Activated naive CD8-positive, alpha-beta T cell treated with anti-CD3 and anti-CD28 coated beads, Interleukin-2, amount 10 ng/mL, durations not matched to agents 7 days and 5 days (primary cell): ENCODE measurements around the gene TNN. TPM values are rescaled to one million over a fixed set of nuclear protein-coding genes. Genes with fewer than 3 reads are reported as not detected.

Source experiments
- ATAC-seq: fragments of 150-1000 bp; cut with Tn5 transposase; one replicate; pipeline ENCODE4 v1.10.0; 2021; ENCODE audit warnings: low read depth, moderate library complexity
- POLR2A ChIA-PET: fragments of 350-600 bp; sonication (Branson Sonifier 250); formaldehyde crosslinking; loops from one replicate; lab custom pipeline; 2021; ENCODE audit warnings: antibody characterized with exemption; lab: Charles Lee
- DNase-seq: peaks from one replicate; pipeline ENCODE4 v3.0.0; 2021
- H3K27ac Mint-ChIP-seq: one replicate; pipeline ENCODE4 v1.8.0; 2022; ENCODE audit warnings: mild to moderate bottlenecking, mixed read lengths
- H3K27me3 Mint-ChIP-seq: one replicate; pipeline ENCODE4 v1.8.0; 2022; ENCODE audit warnings: mild to moderate bottlenecking, moderate library complexity, mixed read lengths
- H3K36me3 Mint-ChIP-seq: one replicate; pipeline ENCODE4 v1.8.0; 2021; ENCODE audit warnings: mild to moderate bottlenecking, mixed read lengths
- H3K4me1 Mint-ChIP-seq: one replicate; pipeline ENCODE4 v1.8.0; 2021; ENCODE audit warnings: mixed read lengths
- H3K4me3 Mint-ChIP-seq: one replicate; pipeline ENCODE4 v1.8.0; 2022; ENCODE audit warnings: mild to moderate bottlenecking, moderate library complexity, mixed read lengths
- H3K9me3 Mint-ChIP-seq: one replicate; pipeline ENCODE4 v1.8.0; 2021; ENCODE audit warnings: mixed read lengths
- total RNA-seq, 2 experiments: library from RNA; stranded (reverse); gene quantifications; one replicate each; pipeline ENCODE4 v1.2.3, GENCODE V29; 2021

Gene TNN
- total RNA-seq, 2 experiments from 2014 or later, result not detected

DNA sequence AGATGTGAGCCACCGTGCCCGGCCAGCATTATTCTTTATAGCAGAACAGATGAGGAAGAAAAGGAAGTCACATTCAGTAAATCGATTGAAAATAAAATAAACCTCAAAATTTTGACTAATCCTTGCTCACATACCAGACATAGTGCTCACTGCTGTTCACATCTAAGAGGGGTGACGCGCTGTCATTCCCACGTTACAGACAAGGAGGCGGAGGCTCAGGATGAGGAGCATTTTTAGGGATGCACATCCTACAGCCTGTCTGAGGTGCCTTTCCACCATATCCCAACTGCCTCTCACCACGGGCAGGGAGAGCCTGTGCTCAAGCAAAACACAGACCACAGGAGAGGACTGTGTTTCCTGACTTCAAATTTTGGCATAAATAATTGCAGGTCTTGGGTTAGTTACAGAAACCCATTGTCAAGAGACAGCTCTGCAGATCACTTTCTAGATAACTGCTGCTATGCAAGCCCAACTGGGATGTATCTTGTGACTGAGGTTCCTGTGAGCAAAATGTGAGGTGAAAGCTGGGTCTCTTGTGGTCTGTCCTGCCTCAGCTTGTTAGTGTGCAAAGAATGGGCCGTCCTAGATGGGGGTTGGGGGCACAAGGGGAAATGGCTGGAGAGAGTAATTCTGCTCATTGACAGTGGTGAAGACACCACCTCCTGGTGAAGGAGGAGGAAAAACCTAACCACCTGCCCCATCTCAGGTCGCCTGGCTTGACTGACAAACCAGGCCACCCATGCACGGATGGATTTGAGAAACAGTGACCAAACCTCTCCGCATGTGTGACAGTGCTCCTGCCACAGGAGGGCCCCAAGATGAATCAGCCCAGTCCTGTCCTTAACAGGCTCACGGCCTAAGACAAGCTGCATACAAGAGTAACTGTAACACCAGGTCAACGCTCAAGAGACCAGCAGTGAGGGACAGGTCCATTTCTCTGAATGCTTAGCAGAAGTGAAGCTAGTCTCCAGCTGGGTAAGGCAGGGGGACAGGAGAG lies 8.2 kb downstream of the TNN start:
- ATAC-seq, result no peak
- no peak for DNase-seq

DNA sequence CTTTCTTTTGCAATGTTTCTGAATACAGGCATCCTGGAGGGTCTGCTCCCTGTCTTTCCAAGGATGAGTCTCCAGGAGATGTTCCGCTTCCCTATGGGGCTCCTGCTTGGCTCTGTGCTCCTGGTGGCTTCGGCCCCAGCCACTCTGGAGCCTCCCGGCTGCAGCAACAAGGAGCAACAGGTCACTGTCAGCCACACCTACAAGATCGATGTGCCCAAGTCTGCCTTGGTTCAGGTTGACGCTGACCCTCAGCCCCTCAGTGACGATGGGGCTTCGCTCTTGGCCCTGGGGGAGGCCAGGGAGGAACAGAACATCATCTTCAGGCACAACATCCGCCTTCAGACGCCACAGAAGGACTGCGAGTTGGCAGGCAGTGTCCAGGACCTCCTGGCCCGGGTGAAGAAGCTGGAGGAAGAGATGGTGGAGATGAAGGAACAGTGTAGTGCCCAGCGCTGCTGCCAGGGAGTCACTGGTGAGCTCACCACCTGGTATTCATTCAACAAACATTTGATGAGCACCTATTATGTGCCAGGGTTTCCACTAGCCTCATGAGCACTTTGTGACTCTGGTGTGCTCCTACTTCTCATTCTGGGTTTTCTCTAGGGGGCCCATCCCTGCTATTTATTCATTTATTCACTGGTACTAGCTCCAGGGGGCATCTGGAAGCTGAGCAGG lies 9.9 kb downstream of the TNN start:
- Mint-ChIP-seq H3K27ac (no peak overlapping the region), H3K36me3 (no peaks in the 10 kb centered on the region), H3K9me3 (no peaks in the 10 kb centered on the region), H3K27me3 (peaks cover 7% of the 10 kb centered on the region), H3K4me1 (peaks cover 5% of the 10 kb centered on the region), H3K4me3 (no peak overlapping the region)
- DNase-seq (no peak), ATAC-seq (no peak)
- POLR2A ChIA-PET, result interaction anchor here (0.6 kb wide), 1 partner anchor 779 kb away, joined by 3 read pairs; no protein-coding TSS in a partner anchor

More for the DNA sequence above, 8.2 kb downstream of the TNN start:
- no peaks in the 10 kb centered on the region for H3K9me3 Mint-ChIP-seq
- no peak overlapping the region for H3K4me3 Mint-ChIP-seq
- POLR2A ChIA-PET, result no interaction called here
- H3K27ac Mint-ChIP-seq, result no peak overlapping the region
- peaks cover 4% of the 10 kb centered on the region for H3K27me3 Mint-ChIP-seq
- no peaks in the 10 kb centered on the region for H3K36me3 Mint-ChIP-seq
- H3K4me1 Mint-ChIP-seq, result peaks cover 13% of the 10 kb centered on the region

DNA sequence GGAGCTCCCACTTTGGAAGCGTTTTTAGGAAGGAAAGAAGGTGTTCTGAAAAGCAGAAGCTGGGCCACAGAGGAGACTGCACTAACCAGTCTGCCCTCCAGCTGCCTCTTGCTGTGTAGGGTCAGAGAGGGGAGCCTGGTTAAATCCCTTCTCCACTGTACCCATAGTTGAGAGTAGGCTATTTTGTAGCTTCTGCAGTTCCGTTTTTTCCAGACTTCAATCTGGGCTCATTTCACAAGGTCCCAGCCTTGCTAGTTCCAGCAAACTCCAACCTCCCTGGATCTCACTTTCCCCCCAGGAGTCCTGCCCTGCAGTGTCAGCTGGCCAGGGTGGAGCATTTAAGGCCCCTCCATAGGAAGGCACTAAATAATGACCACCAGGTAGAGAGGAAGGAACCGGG lies 11.0 kb downstream of the TNN start:
- Mint-ChIP-seq H3K27me3 (peaks cover 7% of the 10 kb centered on the region), H3K27ac (no peak overlapping the region), H3K4me3 (no peak overlapping the region), H3K9me3 (no peaks in the 10 kb centered on the region), H3K4me1 (peaks cover 4% of the 10 kb centered on the region), H3K36me3 (no peaks in the 10 kb centered on the region)
- POLR2A ChIA-PET, result no interaction called here
- DNase-seq (no peak), ATAC-seq (no peak)

DNA sequence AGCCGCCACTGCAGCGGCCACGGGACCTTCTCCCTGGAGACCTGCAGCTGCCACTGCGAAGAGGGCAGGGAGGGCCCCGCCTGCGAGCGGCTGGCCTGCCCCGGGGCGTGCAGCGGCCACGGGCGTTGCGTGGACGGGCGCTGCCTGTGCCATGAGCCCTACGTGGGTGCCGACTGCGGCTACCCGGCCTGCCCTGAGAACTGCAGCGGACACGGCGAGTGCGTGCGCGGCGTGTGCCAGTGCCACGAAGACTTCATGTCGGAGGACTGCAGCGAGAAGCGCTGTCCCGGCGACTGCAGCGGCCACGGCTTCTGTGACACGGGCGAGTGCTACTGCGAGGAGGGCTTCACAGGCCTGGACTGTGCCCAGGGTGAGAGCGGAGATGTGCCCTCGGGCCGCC lies 11.7 kb downstream of the TNN start:
- no peaks in the 10 kb centered on the region for H3K9me3 Mint-ChIP-seq
- H3K36me3 Mint-ChIP-seq, result no peaks in the 10 kb centered on the region
- H3K4me3 Mint-ChIP-seq, result no peak overlapping the region
- POLR2A ChIA-PET, result no interaction called here
- ATAC-seq (no peak), DNase-seq (no peak)
- H3K4me1 Mint-ChIP-seq, result peaks cover 4% of the 10 kb centered on the region
- no peak overlapping the region for H3K27ac Mint-ChIP-seq
- peaks cover 7% of the 10 kb centered on the region for H3K27me3 Mint-ChIP-seq

DNA sequence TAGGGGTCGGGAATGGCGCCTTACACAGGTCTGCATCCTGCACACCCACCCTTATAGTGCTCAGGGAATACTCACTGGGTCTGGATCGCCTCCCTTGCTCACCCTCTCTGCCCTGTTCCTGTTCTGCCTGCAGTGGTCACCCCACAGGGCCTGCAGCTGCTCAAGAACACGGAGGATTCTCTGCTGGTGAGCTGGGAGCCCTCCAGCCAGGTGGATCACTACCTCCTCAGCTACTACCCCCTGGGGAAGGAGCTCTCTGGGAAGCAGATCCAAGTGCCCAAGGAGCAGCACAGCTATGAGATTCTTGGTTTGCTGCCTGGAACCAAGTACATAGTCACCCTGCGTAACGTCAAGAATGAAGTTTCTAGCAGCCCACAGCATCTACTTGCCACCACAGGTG lies 12.4 kb downstream of the TNN start:
- peaks cover 4% of the 10 kb centered on the region for H3K4me1 Mint-ChIP-seq
- H3K36me3 Mint-ChIP-seq, result no peaks in the 10 kb centered on the region
- no peak for DNase-seq
- peaks cover 4% of the 10 kb centered on the region for H3K27me3 Mint-ChIP-seq
- no peak overlapping the region for H3K4me3 Mint-ChIP-seq
- no peak overlapping the region for H3K27ac Mint-ChIP-seq
- POLR2A ChIA-PET, result no interaction called here
- ATAC-seq, result no peak
- H3K9me3 Mint-ChIP-seq, result no peaks in the 10 kb centered on the region

DNA sequence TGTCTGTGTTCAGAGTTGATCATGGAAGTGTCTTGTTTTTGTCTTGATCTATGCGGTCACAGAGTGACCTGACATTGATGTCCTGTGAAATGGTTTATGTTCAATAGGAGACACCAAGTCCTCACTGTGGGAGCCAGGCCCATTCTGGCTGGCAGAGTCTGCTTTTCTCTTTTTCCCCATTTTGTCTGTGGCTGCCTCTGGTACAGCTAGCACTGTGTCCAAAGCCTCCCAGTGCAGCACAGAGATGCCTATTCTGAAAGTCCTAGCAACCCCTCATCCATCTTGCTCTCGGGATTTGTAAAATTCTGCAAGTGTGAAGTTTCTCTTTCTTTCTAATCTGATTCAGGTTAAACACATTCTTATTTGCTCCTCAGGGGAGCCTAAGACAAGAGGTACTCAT lies 14.3 kb downstream of the TNN start:
- H3K36me3 Mint-ChIP-seq, result no peaks in the 10 kb centered on the region
- POLR2A ChIA-PET, result no interaction called here
- peaks cover 11% of the 10 kb centered on the region for H3K27me3 Mint-ChIP-seq
- DNase-seq (no peak), ATAC-seq (no peak)
- H3K4me3 Mint-ChIP-seq, result no peak overlapping the region
- H3K4me1 Mint-ChIP-seq, result no peaks in the 10 kb centered on the region
- no peaks in the 10 kb centered on the region for H3K9me3 Mint-ChIP-seq
- H3K27ac Mint-ChIP-seq, result no peak overlapping the region

DNA sequence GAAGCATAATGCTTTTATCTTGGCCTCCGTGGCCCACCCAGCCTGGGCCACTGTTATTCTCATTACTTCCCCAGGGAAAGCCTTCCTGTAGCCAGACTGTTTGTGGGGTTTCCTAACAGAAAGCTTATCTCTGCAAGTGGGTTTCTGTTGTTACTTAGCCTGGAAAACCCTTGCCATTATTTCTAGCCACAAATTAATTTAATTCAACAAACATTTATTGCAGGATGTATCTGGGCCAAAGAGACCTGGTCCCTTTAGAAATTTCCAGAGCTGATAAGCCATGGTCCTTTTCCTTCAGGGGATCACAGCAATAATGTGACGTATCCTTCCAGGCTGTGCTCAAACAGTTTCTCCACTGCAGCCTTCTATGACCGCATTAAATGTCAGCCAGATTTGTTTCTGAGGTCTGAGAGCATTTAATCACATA lies 20.9 kb downstream of the TNN start:
- Mint-ChIP-seq H3K36me3 (no peaks in the 10 kb centered on the region), H3K27ac (no peak overlapping the region), H3K4me3 (no peak overlapping the region), H3K4me1 (no peaks in the 10 kb centered on the region), H3K27me3 (peaks cover 7% of the 10 kb centered on the region), H3K9me3 (no peaks in the 10 kb centered on the region)
- ATAC-seq (no peak), DNase-seq (no peak)
- POLR2A ChIA-PET, result no interaction called here

DNA sequence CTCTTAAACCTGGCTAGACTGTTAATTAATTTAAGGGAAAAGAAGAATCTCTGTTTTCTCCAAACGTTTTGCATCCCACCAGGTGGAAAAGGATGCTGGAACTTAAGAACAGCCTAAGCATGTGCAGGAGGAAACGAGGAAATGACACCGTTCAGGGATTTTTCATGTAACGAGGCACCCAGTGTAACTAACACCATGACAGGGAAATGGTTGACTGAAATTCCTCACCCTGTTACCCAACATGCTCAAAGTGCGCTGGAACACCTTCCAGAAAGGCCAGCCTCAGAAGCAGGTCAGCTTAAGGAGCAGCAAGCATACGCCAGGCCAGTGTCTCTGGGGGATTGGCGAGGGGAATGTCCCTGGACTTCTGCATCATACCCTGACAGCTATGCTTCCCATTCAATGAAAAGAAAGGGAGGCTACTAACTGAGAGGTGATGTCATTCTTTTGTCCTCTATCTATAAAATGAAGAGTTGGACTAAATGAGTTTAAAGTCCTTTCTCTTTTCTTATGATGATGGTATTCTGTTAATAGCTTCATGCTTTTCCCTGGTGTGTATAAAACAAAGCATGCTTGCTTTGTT lies 21.6 kb downstream of the TNN start:
- H3K27me3 Mint-ChIP-seq, result peaks cover 7% of the 10 kb centered on the region
- DNase-seq (no peak), ATAC-seq (no peak)
- POLR2A ChIA-PET, result no interaction called here
- H3K4me3 Mint-ChIP-seq, result no peak overlapping the region
- H3K36me3 Mint-ChIP-seq, result no peaks in the 10 kb centered on the region
- H3K4me1 Mint-ChIP-seq, result no peaks in the 10 kb centered on the region
- no peaks in the 10 kb centered on the region for H3K9me3 Mint-ChIP-seq
- no peak overlapping the region for H3K27ac Mint-ChIP-seq

DNA sequence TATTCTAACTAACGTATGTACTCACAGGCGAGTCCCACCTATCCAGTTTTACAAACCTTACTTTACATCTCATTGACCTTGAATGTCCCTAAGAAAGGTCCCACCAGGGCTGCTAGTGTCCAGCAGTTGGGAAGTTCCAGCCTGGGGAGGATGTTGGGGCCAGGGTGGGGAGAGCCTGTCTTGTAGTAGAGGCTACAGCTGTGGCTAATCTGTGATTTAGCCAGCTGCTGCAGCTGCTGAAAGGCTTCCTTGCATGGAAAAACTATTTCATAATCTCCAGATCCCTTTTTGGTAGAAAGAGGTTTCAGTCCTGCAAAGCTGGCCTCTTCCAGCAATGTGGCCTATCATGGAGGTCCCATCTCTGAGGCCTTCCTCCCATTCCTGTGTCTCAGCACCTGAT lies 23.1 kb downstream of the TNN start:
- DNase-seq (no peak), ATAC-seq (no peak)
- Mint-ChIP-seq H3K4me1 (no peaks in the 10 kb centered on the region), H3K27me3 (peaks cover 3% of the 10 kb centered on the region), H3K9me3 (no peaks in the 10 kb centered on the region), H3K4me3 (no peak overlapping the region), H3K27ac (no peak overlapping the region), H3K36me3 (no peaks in the 10 kb centered on the region)
- POLR2A ChIA-PET, result no interaction called here

DNA sequence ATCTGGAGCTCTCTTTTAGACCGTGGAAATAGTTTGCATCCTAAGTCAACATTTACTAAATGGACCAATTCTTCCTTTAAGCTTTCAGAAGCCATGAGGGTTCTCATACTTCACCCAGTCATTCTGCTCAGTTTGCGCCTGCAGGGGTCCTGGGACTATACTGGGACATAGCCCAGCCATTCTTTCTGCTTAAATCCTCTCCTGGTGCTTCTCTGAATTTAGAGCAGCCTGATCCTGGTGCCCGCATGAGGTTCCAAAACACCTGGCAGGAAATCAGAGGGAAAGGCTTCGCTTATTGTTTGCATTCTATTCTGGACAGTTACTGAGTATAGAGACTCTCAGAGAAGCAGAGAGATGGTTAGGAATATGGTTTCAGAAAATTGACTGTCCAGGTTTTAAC lies 27.0 kb downstream of the TNN start:
- Mint-ChIP-seq H3K36me3 (no peaks in the 10 kb centered on the region), H3K27me3 (no peaks in the 10 kb centered on the region), H3K4me3 (no peak overlapping the region), H3K27ac (no peak overlapping the region), H3K4me1 (no peaks in the 10 kb centered on the region), H3K9me3 (no peaks in the 10 kb centered on the region)
- no peak for ATAC-seq
- POLR2A ChIA-PET, result no interaction called here
- DNase-seq, result no peak

DNA sequence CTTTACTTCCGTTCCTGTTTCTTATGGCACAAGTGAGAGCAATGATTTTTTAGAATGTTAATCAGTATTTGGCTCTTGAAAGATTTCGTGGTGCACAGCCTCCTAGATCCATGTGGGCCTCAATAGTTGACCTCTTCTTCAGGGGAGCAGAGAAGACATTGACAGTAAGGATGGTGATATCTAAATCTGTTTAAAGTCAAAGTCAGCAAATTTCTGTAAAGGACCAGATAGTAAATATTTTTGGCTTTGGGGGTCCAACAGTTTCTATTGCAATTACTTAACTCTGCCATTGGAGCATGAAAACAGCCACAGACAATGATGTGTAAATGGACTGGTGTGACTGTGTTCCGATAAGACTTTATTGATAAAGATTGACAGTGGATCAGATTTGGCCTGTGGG lies 27.4 kb downstream of the TNN start:
- POLR2A ChIA-PET, result no interaction called here
- Mint-ChIP-seq H3K4me3 (no peak overlapping the region), H3K4me1 (no peaks in the 10 kb centered on the region), H3K27ac (no peak overlapping the region), H3K9me3 (no peaks in the 10 kb centered on the region), H3K36me3 (no peaks in the 10 kb centered on the region), H3K27me3 (no peaks in the 10 kb centered on the region)
- no peak for ATAC-seq
- no peak for DNase-seq

DNA sequence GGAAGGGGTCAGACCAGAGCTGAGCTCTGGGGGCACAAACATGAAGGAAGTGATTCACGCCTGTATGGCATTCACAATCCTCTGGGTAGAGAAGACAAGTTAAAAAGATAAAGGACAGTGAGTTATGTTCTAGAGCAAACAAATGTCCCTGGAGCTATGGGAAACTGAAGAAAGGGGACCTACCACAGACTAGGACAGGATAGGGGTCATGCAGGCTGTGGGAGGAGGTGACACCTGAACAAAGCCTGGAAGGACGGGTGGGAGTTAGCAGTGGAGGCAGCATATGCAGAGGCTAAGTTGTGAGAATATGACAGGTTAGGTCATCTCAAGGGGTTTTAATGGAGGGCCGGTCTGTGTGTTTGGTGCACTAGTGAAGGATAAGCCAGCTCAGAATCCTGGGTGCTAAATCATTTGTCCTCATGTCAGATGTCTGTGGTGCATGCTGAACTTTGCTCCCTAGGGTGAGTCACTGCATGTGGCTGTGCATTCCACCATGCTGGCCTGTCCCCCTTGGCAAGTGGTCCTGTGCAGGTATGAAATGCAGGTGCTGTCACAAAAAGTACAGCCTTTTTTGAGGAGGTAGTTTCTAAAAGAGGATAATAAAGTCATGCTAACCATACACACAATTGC lies 28.5 kb downstream of the TNN start:
- DNase-seq (no peak), ATAC-seq (no peak)
- Mint-ChIP-seq H3K4me3 (no peak overlapping the region), H3K27me3 (no peaks in the 10 kb centered on the region), H3K27ac (no peak overlapping the region), H3K4me1 (no peaks in the 10 kb centered on the region), H3K36me3 (no peaks in the 10 kb centered on the region), H3K9me3 (no peaks in the 10 kb centered on the region)
- POLR2A ChIA-PET, result no interaction called here

DNA sequence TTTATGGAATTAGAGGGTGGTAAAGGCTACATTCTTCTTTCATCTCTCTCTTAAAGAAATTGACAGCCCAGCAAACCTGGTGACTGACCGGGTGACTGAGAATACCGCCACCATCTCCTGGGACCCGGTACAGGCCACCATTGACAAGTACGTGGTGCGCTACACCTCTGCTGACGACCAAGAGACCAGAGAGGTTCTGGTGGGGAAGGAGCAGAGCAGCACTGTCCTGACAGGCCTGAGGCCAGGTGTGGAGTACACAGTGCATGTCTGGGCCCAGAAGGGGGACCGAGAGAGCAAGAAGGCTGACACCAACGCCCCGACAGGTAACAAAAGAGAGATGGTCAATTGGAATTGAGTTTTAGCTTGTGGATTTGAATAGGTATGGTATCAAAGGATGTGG lies 29.7 kb downstream of the TNN start:
- no peaks in the 10 kb centered on the region for H3K27me3 Mint-ChIP-seq

More for the DNA sequence above, 29.7 kb downstream of the TNN start:
- no peak for ATAC-seq
- H3K36me3 Mint-ChIP-seq, result no peaks in the 10 kb centered on the region
- H3K27ac Mint-ChIP-seq, result no peak overlapping the region
- no peaks in the 10 kb centered on the region for H3K4me1 Mint-ChIP-seq
- no peak overlapping the region for H3K4me3 Mint-ChIP-seq
- H3K9me3 Mint-ChIP-seq, result no peaks in the 10 kb centered on the region
- no peak for DNase-seq
- POLR2A ChIA-PET, result no interaction called here
